ENCODE data around the gene AZGP1. TPM values are rescaled to one million over a fixed set of nuclear protein-coding genes. Genes with fewer than 3 reads are reported as not detected.

Gene AZGP1
- total RNA-seq, 1 experiment from 2014 or later, result 0.18 TPM

- ChIA-PET CTCF (no interaction called here), POLR2A (ENCODE audit: unreplicated experiment) (interaction anchor here (0.7 kb wide), 1 partner anchor 1403 kb away, joined by 3 read pairs; no protein-coding TSS in a partner anchor)
- H3K4me3 ChIP-seq (ENCODE audit: low read length), result no peak overlapping the region
- H3K27me3 ChIP-seq (ENCODE audit: low read length), result peaks cover 29% of the 10 kb centered on the region
- no peak overlapping the region for H2AFZ ChIP-seq (ENCODE audit: low read length)
- H3K9me2 ChIP-seq (replicated peaks; ENCODE audit: low read length), result no peaks in the 10 kb centered on the region
- H3K4me1 ChIP-seq (ENCODE audit: insufficient read depth, low read length), result no peaks in the 10 kb centered on the region; the same call in 1 of the 2 replicates
- no peaks in the 10 kb centered on the region for H3K36me3 ChIP-seq (ENCODE audit: low read depth, low read length)
- intact Hi-C loops (cut with micrococcal nuclease), result loop anchor here (2.0 kb wide), 1 partner anchor 63 kb away; no protein-coding TSS in a partner anchor
- no peaks in the 10 kb centered on the region for H3K9me3 ChIP-seq (ENCODE audit: low read length)
- H3F3A ChIP-seq (ENCODE audit: low read length, unreplicated experiment), result no peaks in the 10 kb centered on the region
- H3K4me2 ChIP-seq (ENCODE audit: low read length), result no peak overlapping the region
- H4K20me1 ChIP-seq (ENCODE audit: low read length), result no peaks in the 10 kb centered on the region
- no TSS peak for BruUV-seq (replicated peaks)
- TF ChIP-seq CTCF (conservative IDR thresholded peaks at IDR 0.05; ENCODE audit: low read depth, low read length) (no peak), EZH2 (IDR thresholded peaks at IDR 0.05; ENCODE audit: low read length, unreplicated experiment) (no peak), EZH2phosphoT487 (IDR thresholded peaks at IDR 0.05; ENCODE audit: borderline replicate concordance, low read length) (no peak)
- DNase-seq (no peak), ATAC-seq (no peak)
- H3K27ac ChIP-seq (ENCODE audit: low read length), result no peak overlapping the region
- H3K9ac ChIP-seq (ENCODE audit: low read length), result no peak overlapping the region
- no peaks in the 10 kb centered on the region for H3K79me2 ChIP-seq (ENCODE audit: low read length)
These were observed 47.6 kb downstream of the AZGP1 start for GRCh38 chr7:99928188-99928587.

GRCh38 chr7:99927536-99927935, 48.3 kb downstream of the AZGP1 start:
- no peak overlapping the region for H3K4me2 ChIP-seq (ENCODE audit: low read length)
- ChIA-PET CTCF (no interaction called here), POLR2A (ENCODE audit: unreplicated experiment) (no interaction called here)
- no peaks in the 10 kb centered on the region for H3K9me3 ChIP-seq (ENCODE audit: low read length)
- no peaks in the 10 kb centered on the region for H3F3A ChIP-seq (ENCODE audit: low read length, unreplicated experiment)
- no peak overlapping the region for H2AFZ ChIP-seq (ENCODE audit: low read length)
- DNase-seq, result no peak
- ATAC-seq, result no peak
- no peaks in the 10 kb centered on the region for H3K9me2 ChIP-seq (replicated peaks; ENCODE audit: low read length)
- TF ChIP-seq EZH2phosphoT487 (IDR thresholded peaks at IDR 0.05; ENCODE audit: borderline replicate concordance, low read length), result no peak
- no peak for TF ChIP-seq EZH2 (IDR thresholded peaks at IDR 0.05; ENCODE audit: low read length, unreplicated experiment)
- no peak for TF ChIP-seq CTCF (conservative IDR thresholded peaks at IDR 0.05; ENCODE audit: low read depth, low read length)
- H3K27ac ChIP-seq (ENCODE audit: low read length), result no peak overlapping the region
- peaks cover 23% of the 10 kb centered on the region for H3K27me3 ChIP-seq (ENCODE audit: low read length)
- BruUV-seq (replicated peaks), result no TSS peak
- H3K79me2 ChIP-seq (ENCODE audit: low read length), result no peaks in the 10 kb centered on the region
- no peaks in the 10 kb centered on the region for H3K36me3 ChIP-seq (ENCODE audit: low read depth, low read length)
- no peaks in the 10 kb centered on the region for H4K20me1 ChIP-seq (ENCODE audit: low read length)
- intact Hi-C loops (cut with micrococcal nuclease), result no loop called here
- no peak overlapping the region for H3K9ac ChIP-seq (ENCODE audit: low read length)
- H3K4me3 ChIP-seq (ENCODE audit: low read length), result no peak overlapping the region
- no peaks in the 10 kb centered on the region; the same call in 1 of the 2 replicates for H3K4me1 ChIP-seq (ENCODE audit: insufficient read depth, low read length)

- no peaks in the 10 kb centered on the region for H3K36me3 ChIP-seq (ENCODE audit: low read depth, low read length)
- no peaks in the 10 kb centered on the region for H3K79me2 ChIP-seq (ENCODE audit: low read length)
- no peak for ATAC-seq
- no peaks in the 10 kb centered on the region; the same call in 1 of the 2 replicates for H3K4me1 ChIP-seq (ENCODE audit: insufficient read depth, low read length)
- no peak overlapping the region for H3K27ac ChIP-seq (ENCODE audit: low read length)
- peaks cover 20% of the 10 kb centered on the region for H3K27me3 ChIP-seq (ENCODE audit: low read length)
- H3K9me3 ChIP-seq (ENCODE audit: low read length), result no peaks in the 10 kb centered on the region
- H3K9ac ChIP-seq (ENCODE audit: low read length), result no peak overlapping the region
- BruUV-seq (replicated peaks), result no TSS peak
- H3K4me3 ChIP-seq (ENCODE audit: low read length), result no peak overlapping the region
- POLR2A ChIA-PET (ENCODE audit: unreplicated experiment), result no interaction called here
- no peaks in the 10 kb centered on the region for H4K20me1 ChIP-seq (ENCODE audit: low read length)
- CTCF ChIA-PET, result no interaction called here
- H3K9me2 ChIP-seq (replicated peaks; ENCODE audit: low read length), result no peaks in the 10 kb centered on the region
- TF ChIP-seq CTCF (conservative IDR thresholded peaks at IDR 0.05; ENCODE audit: low read depth, low read length), result no peak
- no peak for TF ChIP-seq EZH2phosphoT487 (IDR thresholded peaks at IDR 0.05; ENCODE audit: borderline replicate concordance, low read length)
- TF ChIP-seq EZH2 (IDR thresholded peaks at IDR 0.05; ENCODE audit: low read length, unreplicated experiment), result no peak
- intact Hi-C loops (cut with micrococcal nuclease), result no loop called here
- no peak overlapping the region for H2AFZ ChIP-seq (ENCODE audit: low read length)
- DNase-seq, result no peak
- H3F3A ChIP-seq (ENCODE audit: low read length, unreplicated experiment), result no peaks in the 10 kb centered on the region
- no peak overlapping the region for H3K4me2 ChIP-seq (ENCODE audit: low read length)
These were observed 49.5 kb downstream of the AZGP1 start for GRCh38 chr7:99926321-99926720.
